ENCODE data around the gene MAPK11.

DNA sequence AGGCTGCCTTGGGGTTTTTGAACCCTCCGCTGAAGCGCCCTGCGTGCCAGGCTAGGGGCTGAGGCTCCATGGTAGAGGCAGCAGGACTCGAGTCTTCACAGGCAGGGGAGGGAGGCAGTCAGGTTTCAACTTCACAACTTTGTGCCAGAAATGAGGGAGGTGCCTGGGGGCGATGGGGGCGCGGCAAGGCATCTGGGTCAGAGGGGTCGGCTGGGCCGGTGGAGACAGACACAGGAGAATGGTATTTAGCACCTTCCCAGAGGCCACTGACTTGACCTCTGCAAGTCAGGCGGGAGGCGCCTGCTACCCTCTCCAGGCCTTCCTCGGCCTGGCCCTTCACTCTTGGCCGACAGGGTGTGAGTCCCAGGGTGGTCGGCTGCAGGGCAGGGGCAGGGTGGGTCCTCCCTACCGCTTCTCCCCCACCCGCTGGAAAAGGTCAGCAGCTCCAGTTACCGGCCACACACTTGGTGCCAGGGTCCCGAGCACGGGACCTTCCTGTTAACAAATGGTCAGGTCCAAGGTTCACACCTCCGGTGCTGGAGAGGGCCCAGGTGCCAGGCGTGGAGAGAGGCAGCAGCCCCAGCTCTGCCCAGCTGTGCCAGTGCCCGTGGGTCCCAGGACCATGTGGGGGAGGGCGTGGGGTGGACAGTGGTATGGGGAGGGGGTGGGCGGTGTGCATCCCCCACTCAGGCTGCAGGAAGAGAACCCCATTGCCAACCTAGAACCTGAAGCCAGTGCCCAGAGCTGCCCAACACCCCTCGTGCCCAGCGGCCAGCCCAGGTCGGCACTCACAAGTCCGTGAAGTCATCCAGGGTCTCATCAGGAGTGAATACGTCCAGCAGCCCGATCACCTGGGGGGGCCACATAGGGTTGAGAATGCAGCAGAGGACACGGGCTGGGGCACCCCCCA, 12.5 kb downstream of the MAPK11 start:
- TF ChIP-seq, protein P1, sequence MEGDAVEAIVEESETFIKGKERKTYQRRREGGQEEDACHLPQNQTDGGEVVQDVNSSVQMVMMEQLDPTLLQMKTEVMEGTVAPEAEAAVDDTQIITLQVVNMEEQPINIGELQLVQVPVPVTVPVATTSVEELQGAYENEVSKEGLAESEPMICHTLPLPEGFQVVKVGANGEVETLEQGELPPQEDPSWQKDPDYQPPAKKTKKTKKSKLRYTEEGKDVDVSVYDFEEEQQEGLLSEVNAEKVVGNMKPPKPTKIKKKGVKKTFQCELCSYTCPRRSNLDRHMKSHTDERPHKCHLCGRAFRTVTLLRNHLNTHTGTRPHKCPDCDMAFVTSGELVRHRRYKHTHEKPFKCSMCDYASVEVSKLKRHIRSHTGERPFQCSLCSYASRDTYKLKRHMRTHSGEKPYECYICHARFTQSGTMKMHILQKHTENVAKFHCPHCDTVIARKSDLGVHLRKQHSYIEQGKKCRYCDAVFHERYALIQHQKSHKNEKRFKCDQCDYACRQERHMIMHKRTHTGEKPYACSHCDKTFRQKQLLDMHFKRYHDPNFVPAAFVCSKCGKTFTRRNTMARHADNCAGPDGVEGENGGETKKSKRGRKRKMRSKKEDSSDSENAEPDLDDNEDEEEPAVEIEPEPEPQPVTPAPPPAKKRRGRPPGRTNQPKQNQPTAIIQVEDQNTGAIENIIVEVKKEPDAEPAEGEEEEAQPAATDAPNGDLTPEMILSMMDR (conservative IDR thresholded peaks at IDR 0.05) = no peak
- no peak for TF ChIP-seq EZH2 (IDR thresholded peaks at IDR 0.05; ENCODE audit: low read depth)

Data from PC-9 (cell line).